HG02981 (cell line): ENCODE measurements around the gene DNAH1.

ENCODE experiments used
- ATAC-seq: cut with Tn5 transposase; IDR thresholded peaks from one replicate; pipeline ENCODE4 v1.9.1; 2021; ENCODE audit warnings: mild to moderate bottlenecking, moderate library complexity; ENCODE audit not compliant: unreplicated experiment

The DNAH1 gene

DNA sequence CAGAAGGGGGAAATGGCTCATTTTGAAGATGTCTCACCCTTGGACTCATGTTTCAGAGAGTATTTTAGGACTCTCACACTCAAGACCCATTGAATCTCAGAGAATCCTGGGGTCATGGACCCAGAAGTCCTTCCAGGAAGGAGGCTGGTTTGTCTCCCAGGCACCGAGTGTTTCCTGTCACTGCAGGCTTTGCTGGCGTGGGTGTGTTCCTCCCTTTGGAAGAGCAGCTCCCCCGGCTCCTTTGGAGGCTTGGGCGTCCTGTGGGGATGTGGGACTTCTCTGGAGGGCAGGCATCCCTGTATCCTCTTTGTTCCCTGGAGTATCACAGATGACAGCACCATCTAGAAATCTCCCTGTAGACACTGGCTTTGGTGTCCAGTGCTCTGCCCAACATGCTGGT, 40.0 kb downstream of the DNAH1 start:
- ATAC-seq = no peak

DNA sequence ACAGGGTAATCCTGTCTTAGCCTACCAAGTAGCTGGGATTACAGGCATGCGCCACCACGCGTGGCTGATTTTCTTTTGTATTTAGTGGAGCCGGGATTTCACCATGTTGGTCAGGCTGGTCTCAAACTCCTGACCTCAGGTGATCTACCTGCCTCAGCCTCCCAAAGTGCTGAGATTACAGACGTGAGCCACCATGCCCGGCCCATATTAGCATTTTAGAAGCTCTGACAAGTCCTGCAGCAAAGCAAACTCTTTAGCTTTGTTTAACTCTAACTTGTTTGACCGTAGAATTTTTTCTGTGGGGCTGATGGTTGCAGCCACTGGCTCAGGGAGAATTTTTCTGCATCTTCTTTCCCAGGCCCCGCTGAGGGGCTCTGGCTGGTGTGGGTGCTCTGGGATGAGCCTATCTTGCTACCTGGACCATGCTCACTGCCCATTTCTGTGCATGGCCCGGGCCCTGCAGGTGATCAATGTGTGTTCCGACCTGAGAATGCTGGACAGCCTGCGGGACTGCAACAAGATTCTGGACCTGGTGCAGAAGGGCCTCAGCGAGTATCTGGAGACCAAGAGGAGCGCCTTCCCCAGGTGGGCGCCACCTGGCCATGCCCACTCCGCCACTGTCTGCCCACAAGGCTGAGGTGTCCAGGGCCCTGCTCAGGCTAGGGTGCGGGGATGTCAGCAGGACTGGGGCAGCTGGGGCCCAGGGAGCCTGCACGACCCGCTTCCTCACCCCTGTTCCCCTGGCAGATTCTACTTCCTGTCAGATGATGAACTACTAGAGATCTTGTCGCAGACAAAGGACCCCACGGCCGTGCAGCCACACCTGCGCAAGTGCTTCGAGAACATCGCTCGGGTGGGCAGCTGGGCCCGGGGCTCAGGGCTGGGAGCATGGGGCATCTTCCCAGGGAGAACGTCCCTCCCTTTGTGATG, 41.3 kb downstream of the DNAH1 start:
- ATAC-seq = no peak

DNA sequence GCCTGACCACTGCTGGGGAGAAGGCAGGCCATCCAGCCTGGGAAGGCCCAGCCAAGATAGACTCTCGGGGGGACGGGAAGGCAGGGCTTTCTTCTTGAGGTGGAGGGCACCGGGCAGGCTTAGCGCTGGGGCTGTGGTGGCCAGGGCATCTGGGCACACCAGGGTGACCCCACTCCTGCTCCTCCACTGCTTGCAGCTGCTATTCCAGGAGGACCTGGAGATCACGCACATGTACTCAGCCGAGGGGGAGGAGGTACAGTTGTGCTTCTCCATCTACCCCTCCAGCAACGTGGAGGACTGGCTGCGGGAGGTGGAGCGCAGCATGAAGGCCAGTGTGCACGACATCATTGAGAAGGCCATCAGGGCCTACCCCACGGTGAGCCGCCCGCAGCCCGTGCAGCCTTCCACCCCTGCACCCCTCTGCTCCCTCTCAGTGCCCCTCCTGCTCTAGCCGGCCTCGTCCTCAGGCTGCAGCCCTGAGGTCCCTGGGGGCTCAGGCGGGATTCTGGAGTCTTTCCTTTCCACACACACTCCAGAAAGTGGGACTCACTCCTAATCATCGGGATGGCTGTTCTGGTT, 42.3 kb downstream of the DNAH1 start:
- ATAC-seq = no peak

DNA sequence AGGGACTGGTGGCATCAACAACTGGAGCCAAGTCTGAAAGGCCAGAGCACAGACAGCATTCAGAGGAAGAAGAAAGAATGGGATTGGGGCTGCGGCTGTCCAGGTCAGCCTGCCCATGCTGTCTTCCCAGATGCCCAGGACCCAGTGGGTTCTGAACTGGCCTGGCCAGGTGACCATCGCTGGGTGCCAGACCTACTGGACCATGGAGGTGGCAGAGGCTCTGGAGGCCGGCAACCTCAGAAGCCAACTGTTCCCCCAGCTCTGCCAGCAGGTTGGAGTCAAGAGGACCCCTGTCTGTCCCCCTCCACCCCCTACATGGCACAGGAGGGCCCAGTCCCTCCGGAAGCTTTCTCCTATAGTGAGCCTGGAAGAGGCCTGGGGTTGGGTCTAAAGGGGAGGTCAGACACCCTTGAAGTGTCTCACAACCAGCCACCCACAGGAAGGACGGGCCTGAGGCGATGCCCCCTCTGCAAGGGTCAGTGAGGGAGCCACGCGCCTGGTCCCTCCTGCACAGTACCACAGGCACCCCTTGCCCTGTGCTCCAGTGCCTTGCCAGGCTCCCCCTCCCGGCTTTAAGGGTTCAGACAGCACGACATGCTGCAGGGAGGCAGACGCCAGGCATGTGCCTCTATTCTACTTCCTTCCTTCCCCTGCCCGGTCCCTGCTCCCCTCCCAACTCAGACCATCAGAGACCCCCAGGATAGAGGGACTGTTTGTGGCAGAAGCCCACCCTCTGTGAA, 43.2 kb downstream of the DNAH1 start:
- no peak for ATAC-seq

DNA sequence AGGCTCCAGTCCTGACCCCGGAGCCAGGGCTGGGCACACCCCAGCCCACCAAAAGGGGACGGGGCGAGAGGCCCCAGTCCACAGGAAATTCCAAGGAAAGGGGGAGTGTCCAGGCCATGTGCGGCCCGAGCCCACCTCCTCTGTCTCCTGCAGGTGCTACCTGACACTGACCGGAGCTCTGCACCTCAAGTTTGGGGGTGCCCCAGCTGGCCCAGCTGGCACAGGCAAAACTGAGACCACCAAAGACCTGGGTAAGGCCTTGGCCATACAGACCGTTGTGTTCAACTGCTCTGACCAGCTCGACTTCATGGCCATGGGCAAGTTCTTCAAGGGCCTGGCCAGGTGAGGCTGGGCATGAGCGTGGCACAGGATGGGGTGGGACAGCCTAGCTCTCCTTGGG, 44.9 kb downstream of the DNAH1 start:
- ATAC-seq = no peak

DNA sequence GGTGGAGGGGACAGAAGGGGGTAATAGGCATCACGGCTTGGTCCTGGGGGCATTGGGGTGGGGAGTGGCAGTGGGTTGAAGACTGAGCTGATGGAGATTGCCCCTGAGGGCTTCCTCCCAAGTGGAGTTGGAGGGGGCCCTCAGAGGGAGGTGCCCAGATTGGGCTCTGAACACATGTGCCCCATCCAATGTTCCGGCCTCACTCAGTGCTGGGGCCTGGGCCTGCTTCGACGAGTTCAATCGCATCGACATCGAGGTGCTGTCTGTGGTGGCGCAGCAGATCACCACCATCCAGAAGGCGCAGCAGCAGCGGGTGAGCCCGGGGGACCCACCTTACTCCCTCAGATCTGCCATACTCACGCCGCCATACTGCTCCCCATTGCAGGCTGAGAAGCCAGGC, 45.3 kb downstream of the DNAH1 start:
- ATAC-seq = no peak

DNA sequence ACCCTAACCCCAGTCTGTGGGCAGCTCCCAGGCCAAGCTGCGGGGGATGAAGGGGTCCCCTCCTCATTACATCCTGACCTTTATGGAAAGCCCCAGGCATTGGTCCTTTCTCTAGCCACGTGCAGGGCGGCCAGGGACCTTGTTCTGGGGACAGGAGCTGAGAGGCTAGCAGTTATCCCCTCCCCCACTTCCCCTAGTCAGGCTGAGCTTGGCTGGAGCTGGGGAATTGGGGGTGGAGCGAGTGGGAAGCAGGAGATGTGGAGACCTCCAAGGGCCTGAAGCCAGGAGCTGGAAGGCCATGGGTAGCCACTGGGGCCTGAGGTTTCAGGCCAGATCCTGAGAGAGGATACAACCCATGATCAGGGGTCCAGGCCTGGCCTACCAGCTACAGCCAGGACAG, 45.8 kb downstream of the DNAH1 start:
- no peak for ATAC-seq

DNA sequence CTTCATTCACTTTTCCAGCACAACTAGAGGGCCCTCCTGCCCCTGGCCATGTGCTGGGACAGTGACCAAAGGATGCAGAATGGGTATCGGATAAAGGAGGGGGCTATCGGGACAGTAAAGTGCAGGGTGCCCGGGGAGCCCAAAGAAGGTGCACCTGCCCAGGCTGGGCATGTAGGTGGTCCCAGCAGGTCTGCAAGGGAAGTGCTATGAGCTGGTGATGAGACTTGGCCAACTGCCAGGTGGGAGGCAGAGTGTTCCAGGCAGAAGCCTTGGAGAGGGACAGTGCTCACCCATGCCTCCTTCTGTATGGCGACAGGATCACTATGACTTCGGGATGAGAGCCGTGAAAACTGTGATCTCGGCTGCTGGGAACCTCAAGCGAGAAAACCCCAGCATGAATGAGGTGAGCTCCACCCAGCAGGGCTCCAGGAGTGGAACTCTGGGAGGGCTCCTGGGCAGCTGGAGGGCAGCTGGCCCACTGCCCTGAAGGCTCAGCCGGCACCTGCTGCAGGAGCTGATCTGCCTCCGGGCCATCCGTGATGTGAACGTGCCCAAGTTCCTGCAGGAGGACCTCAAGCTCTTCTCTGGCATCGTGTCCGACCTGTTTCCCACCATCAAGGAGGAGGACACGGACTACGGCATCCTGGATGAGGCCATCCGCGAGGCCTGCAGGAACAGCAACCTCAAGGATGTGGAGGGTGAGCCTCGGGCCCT, 48.4 kb downstream of the DNAH1 start:
- no peak for ATAC-seq

DNA sequence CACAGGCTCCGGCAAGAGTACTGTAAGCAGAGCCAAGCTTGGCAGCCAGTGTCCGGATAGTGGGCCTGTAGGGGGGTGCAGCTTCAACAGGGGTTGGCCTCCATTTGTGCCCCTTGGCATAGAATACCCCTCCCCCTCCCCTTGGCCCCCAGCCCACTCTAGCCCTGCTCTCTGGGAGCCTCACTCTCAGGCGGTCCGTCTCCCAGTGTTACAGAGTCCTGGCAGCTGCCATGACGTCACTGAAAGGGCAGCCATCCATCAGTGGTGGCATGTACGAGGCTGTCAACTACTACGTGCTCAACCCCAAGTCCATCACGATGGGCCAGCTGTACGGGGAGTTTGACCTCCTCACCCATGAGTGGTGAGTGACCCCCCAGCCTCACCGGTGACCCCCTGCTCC, 50.4 kb downstream of the DNAH1 start:
- no peak for ATAC-seq

DNA sequence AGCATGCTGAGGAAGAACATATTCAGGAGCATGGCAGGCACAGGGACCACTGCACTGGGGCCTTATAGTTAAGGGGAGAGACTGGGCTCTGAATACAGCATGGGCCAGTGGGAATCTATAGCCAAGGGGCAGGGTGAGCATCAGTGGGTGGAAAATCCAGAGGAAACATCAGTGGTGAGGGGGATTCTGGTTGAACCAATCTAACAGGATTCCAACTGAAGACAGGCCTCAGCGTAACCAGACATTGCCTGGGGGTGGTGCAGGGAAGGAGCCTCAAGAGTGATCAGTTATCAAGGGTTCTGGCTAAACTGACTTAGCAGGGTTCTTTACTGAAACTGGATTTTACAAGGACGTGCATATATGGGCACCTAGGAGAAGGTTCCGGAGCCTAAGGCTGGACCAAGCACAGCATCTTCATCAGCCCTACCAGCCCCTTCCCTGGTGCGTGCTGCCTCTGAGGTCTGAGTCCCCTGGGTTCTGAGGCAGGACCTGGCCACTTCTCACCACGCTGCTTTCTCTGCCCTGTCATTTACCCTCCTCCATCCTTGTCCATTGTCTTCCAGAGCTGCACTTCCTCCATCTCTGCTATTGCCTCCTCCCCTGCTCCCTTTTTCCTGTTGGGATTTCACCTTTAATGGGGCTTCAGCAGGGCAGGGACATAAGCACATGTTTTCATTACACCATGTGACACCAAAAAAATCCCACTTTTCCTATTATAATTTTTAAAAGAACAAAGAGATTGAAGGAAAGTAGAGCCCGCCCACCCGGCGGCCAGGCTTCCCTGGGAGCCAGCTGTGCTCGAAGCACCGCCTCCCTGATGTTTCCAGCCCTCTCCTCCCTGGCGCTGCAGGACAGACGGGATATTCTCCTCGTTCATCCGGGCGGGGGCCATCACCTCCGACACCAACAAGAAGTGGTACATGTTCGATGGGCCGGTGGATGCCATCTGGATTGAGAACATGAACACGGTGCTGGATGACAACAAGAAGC, 52.1 kb downstream of the DNAH1 start:
- no peak for ATAC-seq

DNA sequence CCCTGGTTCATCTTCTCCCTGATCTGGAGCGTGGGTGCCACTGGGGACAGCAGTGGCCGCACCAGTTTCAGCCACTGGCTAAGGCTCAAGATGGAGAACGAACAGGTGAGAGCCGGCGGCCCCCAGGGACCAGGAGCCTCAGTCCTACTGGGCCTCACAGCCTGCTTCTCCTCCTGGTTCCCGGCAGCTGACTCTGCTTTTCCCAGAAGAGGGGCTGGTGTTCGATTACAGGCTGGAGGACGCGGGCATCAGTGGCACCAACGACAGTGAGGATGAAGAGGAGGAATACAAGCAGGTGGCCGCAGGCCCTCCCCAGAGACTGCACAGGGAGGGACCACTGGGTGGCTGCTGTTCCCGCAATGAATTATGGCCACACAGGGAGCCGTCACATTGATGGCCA, 54.4 kb downstream of the DNAH1 start:
- ATAC-seq = no peak

DNA sequence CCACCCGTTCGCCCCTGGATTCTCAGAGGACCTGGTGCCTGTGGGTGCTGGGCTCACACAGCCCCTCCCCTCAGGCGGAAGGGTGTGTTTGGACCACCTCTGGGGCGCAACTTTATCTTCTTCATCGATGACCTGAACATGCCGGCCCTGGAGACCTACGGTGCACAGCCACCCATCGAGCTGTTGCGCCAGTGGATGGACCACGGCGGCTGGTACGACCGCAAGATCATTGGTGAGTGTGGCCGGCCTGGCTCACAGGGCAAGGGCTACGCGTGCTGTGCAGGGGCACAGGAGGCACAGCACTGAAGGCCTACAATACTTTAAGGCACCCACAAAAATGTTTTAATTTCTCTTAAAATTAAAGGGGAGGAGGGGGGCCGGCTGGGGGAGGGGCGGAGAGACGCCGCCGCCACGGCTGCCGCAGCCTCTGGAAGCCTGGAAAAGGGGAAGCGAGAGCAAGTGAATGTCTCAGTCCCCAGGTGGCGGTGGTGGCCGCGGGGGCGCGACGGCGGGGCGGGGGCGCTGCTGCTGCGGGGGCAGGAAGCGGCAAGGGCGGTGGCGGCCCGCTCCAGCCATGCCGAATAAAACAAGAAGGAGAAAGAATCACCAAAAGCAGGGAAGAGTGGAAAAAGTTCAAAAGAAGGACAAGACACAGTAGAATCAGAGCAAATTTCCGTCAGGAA, 56.8 kb downstream of the DNAH1 start:
- ATAC-seq = no peak

DNA sequence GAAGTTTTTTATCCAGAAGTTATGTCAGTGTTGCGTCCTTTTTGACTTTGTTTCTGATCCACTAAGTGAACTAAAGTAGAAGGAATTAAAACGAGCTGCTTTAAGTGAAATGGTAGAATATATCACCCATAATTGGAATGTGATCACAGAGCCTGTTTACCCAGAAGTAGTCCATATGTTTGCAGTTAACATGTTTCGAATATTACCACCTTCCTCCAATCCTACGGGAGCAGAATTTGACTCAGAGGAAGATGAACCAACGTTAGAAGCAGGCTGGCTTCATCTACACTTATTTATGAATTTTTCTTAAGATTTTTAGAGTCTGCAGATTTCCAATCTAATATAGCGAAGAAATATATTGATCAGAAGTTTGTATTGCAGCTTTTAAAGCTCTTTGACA, 57.6 kb downstream of the DNAH1 start:
- ATAC-seq = no peak

DNA sequence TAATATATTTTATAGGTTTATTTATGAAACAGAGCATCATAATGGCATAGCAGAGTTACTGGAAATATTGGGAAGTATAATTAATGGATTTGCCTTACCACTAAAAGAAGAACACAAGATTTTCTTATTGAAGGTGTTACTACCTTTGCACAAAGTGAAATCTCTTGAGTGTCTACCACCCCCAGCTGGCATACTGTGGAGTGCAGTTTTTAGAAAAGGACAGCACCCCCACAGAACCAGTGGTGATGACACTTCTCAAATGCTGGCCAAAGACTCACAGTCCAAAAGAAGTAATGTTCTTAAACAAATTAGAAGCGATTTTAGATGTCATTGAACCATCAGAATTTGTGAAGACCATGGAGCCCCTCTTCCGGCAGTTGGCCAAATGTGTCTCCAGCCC, 58.1 kb downstream of the DNAH1 start:
- no peak for ATAC-seq

DNA sequence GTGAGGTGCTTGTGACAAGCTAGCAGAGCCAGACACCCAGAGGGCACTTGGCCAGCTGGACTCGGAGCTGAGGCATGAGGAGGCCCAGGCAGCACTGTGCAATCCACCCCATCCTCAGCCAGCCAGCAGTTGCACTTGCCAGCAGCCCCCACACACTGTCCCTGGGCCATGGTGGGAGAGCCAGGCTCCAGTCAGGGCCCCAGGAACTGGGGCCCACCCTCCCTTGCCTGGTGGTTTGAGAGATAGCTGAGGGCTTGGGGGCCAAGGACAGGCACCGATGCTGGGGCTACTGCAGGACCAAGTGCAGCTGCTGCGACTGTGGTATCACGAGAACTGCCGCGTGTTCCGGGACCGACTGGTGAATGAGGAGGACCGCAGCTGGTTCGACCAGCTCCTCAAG, 63.5 kb downstream of the DNAH1 start:
- ATAC-seq = no peak

DNA sequence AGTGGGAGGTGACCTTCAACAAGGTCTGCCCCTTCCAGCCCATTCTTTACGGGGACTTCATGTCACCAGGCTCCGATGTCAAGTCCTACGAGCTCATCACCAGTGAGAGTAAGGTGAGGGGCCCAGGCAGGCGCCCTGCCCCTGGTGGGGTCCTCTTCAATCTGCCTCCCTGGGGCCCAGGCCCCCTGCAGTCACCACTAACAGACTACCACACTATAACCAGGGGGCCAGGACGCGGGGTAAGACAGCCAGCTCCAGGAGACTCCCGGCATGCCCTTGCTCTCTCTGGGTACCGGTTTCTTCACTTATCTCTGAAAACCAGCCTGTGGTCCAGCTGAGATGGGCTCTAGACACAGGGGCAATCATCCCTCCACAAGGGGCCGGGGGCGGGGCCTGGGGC, 63.9 kb downstream of the DNAH1 start:
- ATAC-seq = no peak

DNA sequence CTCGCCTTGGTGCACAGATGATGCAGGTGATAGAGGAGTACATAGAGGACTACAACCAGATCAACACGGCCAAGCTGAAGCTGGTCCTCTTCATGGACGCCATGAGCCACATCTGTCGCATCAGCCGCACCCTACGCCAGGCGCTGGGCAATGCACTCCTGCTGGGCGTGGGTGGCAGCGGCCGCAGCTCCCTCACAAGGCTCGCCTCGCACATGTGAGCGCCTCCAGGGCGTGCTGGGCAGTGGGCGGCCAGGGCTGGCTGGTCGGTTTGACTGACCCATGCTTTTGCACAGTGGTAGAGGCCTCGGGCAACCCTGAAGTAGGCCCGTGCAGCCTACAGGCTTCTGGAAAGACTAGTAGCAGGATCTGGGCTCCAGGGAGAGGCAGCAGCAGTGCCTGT, 65.5 kb downstream of the DNAH1 start:
- no peak for ATAC-seq

DNA sequence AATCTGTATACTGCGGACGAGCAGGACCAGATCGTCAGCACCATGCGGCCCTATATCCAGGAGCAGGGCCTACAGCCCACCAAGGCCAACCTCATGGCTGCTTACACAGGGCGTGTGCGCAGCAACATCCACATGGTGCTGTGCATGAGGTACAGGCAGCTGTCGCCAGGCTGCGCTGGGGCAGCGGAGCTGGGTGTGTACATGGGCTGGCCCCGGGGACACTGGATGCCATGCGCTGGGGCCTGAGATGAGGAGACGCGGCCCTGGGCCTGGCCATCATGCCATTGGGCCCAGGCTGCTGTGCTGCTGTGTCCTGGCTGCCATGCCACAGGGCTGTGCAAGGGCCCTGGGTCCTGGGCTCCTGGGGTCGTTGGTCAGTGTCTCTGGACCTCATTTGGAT, 67.3 kb downstream of the DNAH1 start:
- ATAC-seq = no peak

DNA sequence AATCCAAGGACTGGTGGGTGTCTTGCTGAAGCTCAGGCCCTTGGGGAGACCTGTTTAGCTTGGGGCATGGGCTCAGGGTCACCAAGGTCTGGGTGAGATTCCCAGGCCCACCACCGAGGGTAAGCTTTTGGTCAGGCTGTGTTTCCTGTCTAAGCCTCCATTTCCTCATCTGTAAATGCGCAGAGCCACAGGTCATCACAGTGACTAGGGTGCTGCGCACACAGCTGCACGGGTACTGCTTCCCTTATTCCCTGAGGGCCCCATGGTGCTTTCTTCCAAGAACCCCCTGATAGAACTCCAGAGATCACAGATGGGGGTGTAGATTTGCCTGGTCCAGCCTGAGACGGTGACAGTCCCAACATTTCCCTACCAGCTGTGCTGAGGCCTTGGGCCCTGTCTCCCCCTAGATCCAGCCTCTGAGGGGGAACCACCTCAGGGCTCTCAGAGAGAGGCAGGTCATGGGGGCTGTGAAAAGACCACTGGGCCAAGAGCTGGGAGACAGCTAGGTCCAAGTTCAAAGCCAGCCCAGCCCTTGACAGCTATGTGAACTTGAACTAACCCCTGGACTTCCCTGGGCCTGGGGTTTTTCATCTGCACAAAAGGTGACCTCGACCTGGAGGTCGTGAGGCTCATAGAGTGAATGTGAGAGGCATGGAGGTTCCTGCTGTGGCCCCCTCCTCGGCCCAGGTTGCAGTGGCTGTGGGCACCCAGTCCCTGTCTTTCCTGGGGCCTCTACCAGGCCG, 68.1 kb downstream of the DNAH1 start:
- no peak for ATAC-seq
